ELR (cell line): Measurements from ENCODE around the gene GAK.

Experiments
- DNase-seq: peaks from one replicate; pipeline ENCODE4 v3.0.0-alpha.2; 2015; ENCODE audit warnings: low read depth

Gene GAK

DNA sequence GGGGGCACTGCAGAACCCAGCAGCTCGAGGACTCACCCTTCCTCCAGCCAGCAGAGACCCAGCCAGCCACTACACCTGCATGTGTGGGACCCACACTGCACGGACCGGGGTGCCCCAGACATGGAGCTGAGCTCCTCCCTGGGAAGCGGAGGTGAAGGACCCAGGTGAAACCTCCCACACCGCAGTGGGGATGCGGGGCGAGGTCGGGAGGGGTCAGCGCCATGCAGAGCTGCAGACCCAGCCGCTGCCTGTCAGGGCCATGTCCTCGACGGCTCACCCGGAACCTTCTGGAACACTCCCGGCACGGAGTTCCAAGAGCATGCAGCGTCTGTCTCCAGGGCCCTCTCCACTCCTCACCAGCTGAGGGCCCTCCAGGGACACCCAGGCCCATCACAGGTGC, 42.6 kb downstream of the GAK start:
- no peak for DNase-seq

DNA sequence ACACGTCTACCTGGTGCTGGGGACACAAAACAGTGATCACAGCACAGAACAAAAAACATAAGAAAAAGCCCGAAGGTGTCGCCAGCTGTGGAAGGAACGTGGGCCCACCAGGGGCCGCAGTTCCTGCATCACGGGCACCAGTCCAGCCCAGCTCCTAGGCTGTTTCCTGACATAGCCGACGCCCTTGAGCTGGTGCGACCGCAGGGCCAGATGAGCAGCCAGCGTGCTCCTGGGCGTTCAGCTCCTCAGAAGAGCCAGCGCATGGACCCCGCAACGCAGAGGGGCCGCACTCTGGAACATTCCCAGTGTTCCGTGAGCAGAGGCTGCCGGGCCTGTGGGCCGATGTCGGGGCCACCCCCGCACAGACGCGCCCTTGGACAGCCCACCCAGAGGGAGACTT, 44.1 kb downstream of the GAK start:
- no peak for DNase-seq

DNA sequence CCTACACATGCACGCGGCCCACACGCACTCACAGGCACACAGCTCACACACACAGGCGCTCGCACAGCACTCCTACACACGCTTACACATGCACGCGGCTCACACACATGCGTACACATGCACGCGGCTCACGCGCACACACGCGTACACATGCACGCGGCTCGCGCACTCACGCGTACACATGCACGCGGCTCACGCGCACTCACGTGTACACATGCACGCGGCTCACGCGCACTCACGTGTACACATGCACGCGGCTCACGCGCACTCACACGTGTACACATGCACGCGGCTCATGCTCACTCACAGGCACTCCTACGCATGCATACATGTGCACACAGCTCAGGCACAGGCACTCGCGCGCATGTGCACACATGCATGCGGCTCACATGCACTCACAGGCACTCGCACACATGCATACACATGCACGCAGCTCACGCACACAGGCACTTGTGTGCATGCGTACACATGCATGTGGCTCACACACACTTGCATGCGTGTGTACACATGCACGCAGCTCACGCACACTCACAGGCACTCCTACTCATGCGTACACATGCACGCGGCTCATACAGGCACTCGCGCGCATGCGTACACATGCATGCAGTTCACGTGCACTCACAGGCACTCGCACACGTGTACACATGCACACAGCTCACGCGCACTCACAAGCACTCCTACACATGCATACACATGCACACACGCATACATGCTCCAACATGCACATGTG, 44.9 kb downstream of the GAK start:
- DNase-seq, result no peak

DNA sequence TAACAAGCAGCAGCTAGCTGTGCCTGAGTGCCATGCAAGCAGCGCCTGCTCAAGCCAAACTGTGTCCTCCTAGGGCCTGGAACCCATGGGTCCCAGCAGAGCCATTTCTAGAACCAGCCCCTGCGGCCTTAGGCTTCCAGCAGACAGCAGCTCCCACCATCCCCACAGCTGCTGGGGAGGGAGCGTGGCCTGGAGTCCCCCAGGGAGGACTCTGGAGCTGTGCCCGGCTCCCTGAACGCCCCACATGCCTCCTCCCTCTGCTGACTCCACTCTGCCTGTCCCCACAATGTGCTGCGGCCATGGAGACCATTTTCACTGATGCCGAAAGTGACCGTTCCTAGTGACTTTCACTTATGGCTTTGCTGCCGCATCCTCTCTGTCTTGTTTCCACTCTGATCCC, 45.9 kb downstream of the GAK start:
- no peak for DNase-seq

GRCh38 chr4:885353-885752, 46.8 kb downstream of the GAK start:
- no peak for DNase-seq

- DNase-seq, result no peak
Observed at GRCh38 chr4:884896-885295, 47.2 kb downstream of the GAK start.

DNA sequence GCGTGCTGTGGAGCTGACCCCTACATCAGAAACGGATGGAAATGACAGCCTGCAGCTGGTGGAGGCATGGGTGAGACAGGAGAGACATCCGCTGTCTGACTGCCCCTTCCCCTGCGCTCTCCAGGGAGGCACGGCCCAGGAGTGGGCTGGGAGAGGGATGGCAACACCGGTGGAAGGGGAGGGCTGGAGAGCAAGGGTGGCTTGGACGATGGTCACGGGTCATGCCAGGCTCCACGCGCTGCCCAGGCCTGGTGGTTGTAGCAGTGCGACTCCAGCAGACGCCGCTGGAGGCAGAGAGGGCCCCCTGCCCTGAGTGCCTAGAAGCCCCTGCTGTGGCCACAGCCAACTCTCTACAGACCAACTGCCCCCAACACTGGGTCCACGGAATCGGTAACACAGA, 47.9 kb downstream of the GAK start:
- no peak for DNase-seq

DNA sequence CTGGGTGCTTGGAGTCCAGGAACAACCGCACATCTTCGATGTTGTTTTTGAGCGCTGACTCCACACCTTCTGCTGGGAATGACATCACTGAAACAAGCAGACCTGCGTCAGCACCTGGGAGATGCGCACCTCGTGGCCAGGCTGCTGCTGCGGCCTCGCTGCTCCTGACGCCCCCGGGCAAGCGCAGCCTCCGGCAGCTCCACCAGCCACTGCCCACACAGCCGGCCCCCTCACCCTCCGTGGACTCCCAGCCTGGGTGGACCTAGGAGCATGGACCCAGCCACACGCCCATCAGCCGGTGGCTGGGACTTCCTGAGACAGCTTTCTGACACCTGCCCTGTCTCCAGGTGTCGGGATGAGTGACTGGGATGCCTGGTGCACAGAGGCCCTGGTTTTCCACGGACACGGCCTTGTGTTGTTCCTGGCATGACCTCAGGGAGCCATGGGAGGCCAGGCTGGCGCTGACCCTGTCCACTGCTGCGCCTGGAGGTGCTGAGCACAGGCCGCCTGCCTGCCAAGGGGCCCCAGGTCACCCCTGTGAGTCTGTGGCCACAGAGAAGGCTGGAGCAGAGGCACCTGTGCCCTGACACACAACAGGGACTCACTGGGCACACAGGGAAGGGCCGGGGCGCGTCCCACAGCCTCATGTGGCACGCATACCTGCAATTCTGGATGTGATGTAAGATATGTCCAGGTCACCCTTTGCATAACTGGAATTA, 48.6 kb downstream of the GAK start:
- no peak for DNase-seq

DNA sequence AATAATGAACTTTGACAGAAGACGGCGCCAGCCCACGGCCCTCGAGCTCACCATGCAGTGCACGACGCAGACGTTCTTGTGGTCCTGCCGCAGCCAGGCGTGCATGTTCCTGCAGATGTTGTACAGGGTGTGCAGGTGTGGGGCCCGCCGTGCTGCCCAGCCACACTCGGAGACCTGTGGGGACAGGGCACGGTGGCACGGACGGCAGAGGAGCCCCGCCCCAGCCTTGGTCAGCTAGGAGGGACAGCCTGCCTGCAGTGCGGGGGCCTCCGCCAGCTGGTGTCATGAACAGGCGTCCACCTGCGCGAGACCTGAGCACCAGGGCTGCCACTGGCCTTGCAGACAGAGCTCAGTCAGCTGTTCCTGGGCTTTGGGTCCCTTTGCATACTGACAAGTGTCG, 49.5 kb downstream of the GAK start:
- DNase-seq, result no peak

- no peak for DNase-seq
Observed at GRCh38 chr4:881709-882108, 50.4 kb downstream of the GAK start.

- DNase-seq, result no peak
Observed at GRCh38 chr4:880684-881405, 51.3 kb downstream of the GAK start.

DNA sequence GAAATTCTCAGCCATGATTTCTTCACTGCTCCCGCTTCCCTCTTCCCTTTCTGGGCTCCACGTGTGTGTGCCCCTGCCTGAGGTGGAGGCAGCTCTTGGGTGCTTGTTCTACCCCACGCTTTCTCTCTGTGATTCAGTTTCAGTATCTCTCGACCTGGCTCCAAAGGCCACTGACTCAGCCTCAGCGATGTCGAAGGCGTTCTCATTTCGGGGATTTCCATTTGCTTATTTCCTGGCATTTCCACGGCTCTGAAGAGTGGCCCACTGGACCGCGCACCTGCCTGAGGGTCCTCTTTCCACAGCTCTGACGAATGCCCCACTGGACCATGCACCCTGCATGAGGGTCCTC, 52.4 kb downstream of the GAK start:
- no peak for DNase-seq

DNA sequence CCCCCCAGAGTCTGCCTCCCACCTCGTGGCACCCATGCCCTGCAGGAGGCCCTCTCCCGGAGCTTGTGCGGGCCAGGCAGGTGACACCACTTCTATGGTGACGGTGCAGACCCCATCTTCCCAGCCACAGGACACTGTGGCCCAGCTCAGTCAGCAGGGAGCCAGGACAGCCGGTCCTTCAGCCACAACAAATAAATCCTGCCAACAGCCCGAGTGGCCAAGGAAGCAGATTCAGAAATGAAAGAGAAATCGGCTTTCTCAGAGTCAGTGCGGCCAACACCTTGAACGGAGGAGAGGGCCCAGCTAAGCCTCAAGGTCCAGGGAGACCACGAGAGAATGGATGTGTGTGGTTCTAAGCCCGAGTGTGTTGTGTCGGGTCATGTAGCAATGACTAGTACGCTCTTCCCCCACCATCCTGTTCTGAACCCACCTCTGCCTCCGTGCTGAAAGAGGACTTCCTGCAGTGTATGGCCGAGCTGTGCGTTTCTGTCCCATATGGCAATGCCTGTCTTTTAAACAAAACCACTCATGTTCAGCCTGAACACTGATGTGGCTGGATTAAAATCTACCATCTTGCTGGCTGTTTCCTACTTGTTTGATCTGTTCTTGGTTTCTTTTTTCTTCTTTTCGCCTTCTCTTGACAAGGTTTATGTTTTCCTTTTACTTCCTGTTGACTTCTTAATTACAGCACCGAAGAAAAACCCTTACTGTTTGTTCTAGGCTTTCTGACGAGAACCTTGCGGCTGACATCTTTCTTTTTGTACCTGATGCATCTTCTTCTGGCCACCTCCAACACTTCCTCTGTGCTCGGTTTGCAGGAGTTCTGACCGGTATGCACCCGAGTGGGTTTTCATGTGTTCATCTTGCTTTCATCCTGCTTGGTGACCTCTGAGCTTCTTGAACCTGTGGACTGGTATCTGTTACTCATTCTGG, 53.1 kb downstream of the GAK start:
- DNase-seq, result no peak

DNA sequence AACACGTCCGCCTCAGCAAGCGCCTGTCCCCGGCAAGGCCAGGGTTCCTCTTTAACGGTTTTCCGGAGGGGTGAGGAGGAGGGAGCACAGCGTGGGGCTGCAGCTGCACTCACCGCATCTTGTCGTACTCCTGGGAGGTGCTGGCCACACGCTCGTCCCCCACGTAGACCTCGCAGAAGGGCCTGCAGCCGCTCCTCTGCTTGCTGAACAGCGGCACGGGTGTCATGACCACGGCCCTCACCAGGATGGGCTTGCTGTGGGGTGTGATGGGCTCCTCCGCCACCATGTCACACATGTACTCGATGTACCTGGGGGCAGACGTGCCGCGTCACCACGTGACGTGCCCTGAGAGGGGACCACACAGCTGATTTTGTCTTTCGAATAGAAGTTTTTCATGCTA, 54.6 kb downstream of the GAK start:
- DNase-seq, result no peak

- DNase-seq, result no peak
Observed at GRCh38 chr4:876780-877179, 55.3 kb downstream of the GAK start.

DNA sequence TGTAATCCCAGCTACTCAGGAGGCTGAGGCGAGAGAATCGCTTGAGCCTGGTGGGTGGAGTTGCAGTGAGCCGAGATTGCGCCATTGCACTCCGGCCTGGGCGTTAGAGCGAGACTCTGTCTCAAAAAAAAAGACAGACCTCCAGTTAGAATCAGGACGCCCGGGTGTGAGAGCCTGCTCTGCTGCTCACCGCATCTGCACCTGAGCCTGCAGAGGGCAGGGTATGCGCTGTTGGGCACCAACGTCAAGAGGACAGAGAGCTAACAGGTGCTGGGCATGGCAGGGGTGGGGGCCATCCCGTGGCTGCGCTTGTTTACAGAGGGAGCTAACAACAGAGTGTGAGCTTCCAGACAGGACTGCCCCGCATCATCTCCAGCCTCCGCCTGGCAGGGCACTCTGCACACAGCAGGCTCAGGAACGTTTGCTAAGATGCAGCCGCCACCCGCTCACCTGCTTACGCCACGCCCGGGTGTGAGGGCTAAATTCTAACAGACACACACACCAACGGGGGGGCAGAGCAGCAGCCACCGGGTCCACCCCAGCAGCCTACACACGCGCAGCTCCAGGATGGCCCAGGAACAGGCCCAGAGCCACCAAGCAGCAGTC, 56.2 kb downstream of the GAK start:
- no peak for DNase-seq

DNA sequence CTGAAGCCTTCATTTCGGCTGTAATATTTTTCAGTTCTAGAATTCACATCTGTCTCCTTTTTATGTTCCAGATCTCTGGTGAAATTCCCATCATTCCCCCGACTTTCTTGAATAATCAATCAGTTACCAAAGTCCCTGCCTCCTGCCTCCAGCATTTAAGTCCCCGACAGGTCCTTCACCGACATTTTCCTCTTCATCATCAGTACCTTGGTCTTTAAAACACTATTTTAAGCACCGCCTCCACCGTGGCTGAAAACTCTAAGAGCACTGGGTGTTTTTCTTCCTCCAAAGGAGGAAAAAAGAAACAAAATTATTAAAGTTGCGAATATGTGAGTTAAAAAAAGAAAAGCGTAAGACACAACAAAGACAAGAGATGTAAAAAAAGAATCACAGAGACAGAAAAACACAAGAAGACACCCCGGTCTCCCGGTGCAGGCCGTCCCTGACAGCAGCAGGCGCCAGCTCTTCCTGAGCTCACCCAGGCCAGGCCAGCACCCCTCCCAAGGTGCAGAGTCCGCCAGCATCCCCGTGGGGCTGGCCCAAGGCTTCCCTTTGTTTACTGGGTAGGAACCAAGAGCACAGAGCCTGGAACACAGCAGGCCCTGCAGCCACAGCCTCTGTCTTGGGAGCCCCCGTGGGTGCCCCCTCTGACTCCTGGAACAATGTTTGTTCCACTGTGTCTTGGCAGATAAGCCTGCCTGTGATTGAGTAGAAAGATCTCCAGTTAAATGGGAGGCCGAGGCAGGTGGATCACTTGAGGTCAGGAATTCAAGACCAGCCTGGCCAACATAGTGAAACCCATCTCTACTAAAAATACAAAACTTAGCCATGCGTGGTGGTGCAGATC, 56.9 kb downstream of the GAK start:
- DNase-seq, result no peak

DNA sequence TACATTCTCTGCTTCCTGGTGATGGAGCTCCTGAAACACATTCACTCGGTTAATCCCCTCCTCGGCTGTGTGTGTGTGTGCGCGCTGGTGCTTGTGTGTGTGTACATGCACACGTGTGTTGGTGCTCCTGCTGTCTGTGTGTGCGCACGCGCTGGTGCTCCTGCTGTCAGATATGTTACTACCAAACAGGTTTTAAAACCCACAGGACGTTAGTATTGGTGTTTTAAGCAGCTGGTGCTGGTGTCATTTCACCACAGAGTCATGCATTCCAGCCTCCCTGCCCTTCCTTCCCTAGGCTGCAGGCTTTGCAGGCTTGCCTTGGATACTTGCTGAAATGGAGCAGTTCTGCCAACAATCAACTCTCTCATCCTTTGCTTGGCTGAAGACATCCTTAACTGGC, 58.1 kb downstream of the GAK start:
- no peak for DNase-seq

GRCh38 chr4:872241-872981, 59.7 kb downstream of the GAK start:
- DNase-seq, result no peak

DNA sequence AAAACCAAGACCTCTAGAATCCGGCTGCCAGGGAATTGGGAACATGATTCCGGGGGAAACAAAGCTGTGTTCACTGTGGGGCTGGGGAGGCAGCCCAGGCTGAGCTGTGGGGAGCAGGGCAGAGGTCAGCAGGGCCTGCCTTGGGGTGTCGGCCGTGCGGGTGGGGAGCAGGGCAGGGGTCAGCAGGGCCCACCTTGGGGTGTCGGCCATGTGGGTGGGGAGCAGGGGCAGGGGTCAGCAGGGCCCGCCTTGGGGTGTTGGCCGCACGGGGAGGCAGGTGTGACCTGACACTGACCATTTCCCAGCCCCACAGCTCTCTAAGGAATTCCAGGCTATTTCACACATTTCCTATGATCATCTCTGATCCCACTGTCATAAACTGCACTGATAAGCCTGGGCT, 60.6 kb downstream of the GAK start:
- no peak for DNase-seq
